HepG2 (cell line): ENCODE measurements around the gene CACNA1G. TPM values are rescaled to one million over a fixed set of nuclear protein-coding genes. Genes with fewer than 3 reads are reported as not detected.

Experiments used
- FOXM1 ChIP-seq: sonication (generic); formaldehyde crosslinking; IDR thresholded peaks from 2 replicates; pipeline ENCODE4 v1.5.0; 2020; ENCODE audit warnings: missing genetic modification reagents
- IKZF5 ChIP-seq: IDR thresholded peaks from 2 replicates; pipeline ENCODE4 v1.6.1; 2018; ENCODE audit warnings: missing genetic modification reagents, mild to moderate bottlenecking, missing compliant biosample characterization
- KIAA2018 ChIP-seq: sonication (generic); formaldehyde crosslinking; IDR thresholded peaks from 2 replicates; pipeline ENCODE4 v1.5.0; 2020; ENCODE audit warnings: mild to moderate bottlenecking, missing genetic modification reagents, borderline replicate concordance
- PPARG ChIP-seq: conservative IDR thresholded peaks from 2 replicates; pipeline ENCODE4 v1.6.1; 2016; ENCODE audit warnings: missing biosample characterization, missing genetic modification reagents
- RBM22 ChIP-seq: fragments of 200-400 bp; formaldehyde crosslinking; optimal IDR thresholded peaks from 2 replicates; pipeline ENCODE3; 2017; ENCODE audit warnings: mild to moderate bottlenecking, low read length, moderate library complexity
- ZFP91 ChIP-seq: sonication (generic); formaldehyde crosslinking; IDR thresholded peaks from 2 replicates; pipeline ENCODE4 v1.9.0; 2022; ENCODE audit warnings: missing genetic modification reagents, mild to moderate bottlenecking, borderline replicate concordance
- ZMYM3 ChIP-seq: sonication (generic); formaldehyde crosslinking; IDR thresholded peaks from 2 replicates; pipeline ENCODE4 v1.5.1; 2020; ENCODE audit warnings: mild to moderate bottlenecking, missing genetic modification reagents
- ZNF430 ChIP-seq: sonication (generic); formaldehyde crosslinking; IDR thresholded peaks from 2 replicates; pipeline ENCODE4 v1.9.0; 2021; ENCODE audit warnings: mild to moderate bottlenecking, missing genetic modification reagents
- ZNF691 ChIP-seq: sonication (generic); formaldehyde crosslinking; IDR thresholded peaks from 2 replicates; pipeline ENCODE4 v1.4.0; 2020; ENCODE audit warnings: missing genetic modification reagents, low read depth, mild to moderate bottlenecking, borderline replicate concordance
- polyA plus RNA-seq, 8 experiments: library from polyadenylated mRNA; depleted of rRNA in 3 of 8; stranded (reverse) in 7 of 8; unstranded in 1 of 8; fragments of >200 nt; fragmentation: Illumina TruSeq in 4 of 8; extraction: Trizol in 4 of 8; gene quantifications; 2 replicates each; pipeline versions ENCODE4 v1.2.1 to v1.2.3, GENCODE V29; 2011 to 2016; ENCODE audit warnings: low read depth in 4 of 8, missing spikeins in 1 of 8, mixed read lengths in 1 of 8; ENCODE audit not compliant: insufficient read depth in 1 of 8
- total RNA-seq, 5 experiments: library from RNA; depleted of rRNA; stranded (reverse); fragments of >200 nt; fragmentation: Illumina TruSeq; extraction: Trizol; gene quantifications; 2 replicates each; pipeline ENCODE4 v1.2.3, GENCODE V29; 2016; ENCODE audit warnings: low read depth in 1 of 5

The CACNA1G gene
- total and polyA plus RNA-seq, 2 of the 13 experiments (the other 11 are each of a cell fraction or from before 2014, with no cell fraction given), result 0.02 TPM; not detected in 1

GRCh38 chr17:50642071-50642721, 81.7 kb downstream of the CACNA1G start (continued):
- no peak for TF ChIP-seq KIAA2018 (CRISPR knock-in tag)
- TF ChIP-seq IKZF5 (CRISPR knock-in tag), result no peak
- TF ChIP-seq FOXM1, result no peak
- TF ChIP-seq ZNF430 (CRISPR knock-in tag), result no peak
- 0 out of 2 replicates have a peak, but pooled peaks have one; percentile 17 for TF ChIP-seq ZFP91 (CRISPR knock-in tag)
- peak; percentile 33 for TF ChIP-seq RBM22
- TF ChIP-seq ZMYM3, result peak; percentile 96
- no peak for TF ChIP-seq PPARG (CRISPR knock-in tag)
- TF ChIP-seq ZNF691 (CRISPR knock-in tag), result 0 out of 2 replicates have a peak, but pooled peaks have one; percentile 32
- TF ChIP-seq, all 625 proteins: peak for 12
